Right renal cortex interstitium (tissue), 3 donors: Measurements from ENCODE around the gene TBC1D32. TPM values are rescaled to one million over a fixed set of nuclear protein-coding genes. Genes with fewer than 3 reads are reported as not detected.
"Not testable (repeated sequence)": the region's sequence is repeated elsewhere in the genome, so short reads cannot be mapped to it uniquely, and the experiment has no call there.

Experiments used
- DNase-seq, 3 donors: peaks; one replicate each; pipeline ENCODE4 v3.0.0-alpha.2; 2013; ENCODE audit warnings: low read depth in 3 of 3, low spot score in 2 of 3
- polyA plus RNA-seq, 3 donors: library from polyadenylated mRNA; unstranded; fragments of 120-200 nt; gene quantifications; one replicate each; pipeline ENCODE4 v1.2.1, GENCODE V29; 2013; ENCODE audit not compliant: insufficient read length in 3 of 3

TBC1D32 gene
- polyA plus RNA-seq, 3 donors, result 14.3 to 15.7 (median 14.8) TPM

DNA sequence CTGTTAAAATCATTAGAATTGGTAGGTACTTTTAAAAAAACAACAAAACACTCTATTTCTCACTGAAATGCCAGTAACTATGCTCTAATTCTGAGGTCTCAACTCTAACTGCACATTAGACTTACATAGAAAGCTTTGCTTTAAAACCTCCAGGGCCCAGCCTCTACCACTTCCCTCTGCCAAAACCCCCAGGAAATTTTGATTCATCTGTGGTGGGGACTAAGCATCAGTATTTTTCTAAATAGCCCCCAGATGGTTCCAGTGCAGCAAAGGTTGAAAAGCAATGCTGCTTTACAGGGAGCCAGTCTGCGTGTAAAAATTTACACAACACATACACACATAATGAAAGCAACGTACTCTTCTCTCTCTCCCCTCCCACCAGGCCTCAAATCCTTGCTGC is 3.8 kb downstream of the TBC1D32 start:
- DNase-seq, result no peak

DNA sequence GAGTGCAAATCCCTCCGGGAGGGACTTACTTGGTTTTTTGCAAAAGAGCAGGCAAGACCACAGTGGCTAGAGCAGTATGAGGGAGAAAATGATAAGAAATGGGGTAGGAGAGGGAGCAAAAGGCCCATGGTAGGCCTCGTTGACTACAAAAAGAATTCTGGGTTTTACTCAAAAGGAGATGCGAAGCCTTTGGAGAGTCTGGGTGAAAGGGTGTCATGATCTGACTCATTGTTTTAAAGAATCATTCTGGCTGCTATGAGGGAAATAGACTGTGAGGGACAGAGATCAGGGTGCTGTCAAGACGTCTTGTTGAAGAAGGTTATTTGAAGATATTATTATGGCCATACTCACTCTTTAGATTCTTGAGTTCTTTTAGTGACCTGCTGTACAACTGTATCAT is 13.0 kb downstream of the TBC1D32 start:
- no peak for DNase-seq

DNA sequence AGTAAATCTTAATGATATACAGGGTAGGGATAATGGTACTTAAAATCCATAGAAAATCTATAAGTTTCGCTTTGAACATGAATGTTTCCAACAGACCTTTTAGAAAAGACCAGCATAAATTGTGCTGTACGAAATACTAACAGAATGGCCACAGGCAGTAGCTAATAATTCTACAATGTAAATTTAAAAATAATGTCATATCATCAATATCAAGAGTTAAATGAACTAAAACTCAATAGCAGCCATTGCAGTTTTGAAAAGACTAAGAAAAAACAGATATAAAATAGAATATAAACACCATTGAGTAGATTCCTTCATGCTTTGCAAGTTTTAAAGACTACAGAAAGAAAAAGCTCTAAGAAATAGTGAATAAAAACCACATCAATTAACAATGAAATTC is 14.7 kb downstream of the TBC1D32 start:
- DNase-seq, result no peak

DNA sequence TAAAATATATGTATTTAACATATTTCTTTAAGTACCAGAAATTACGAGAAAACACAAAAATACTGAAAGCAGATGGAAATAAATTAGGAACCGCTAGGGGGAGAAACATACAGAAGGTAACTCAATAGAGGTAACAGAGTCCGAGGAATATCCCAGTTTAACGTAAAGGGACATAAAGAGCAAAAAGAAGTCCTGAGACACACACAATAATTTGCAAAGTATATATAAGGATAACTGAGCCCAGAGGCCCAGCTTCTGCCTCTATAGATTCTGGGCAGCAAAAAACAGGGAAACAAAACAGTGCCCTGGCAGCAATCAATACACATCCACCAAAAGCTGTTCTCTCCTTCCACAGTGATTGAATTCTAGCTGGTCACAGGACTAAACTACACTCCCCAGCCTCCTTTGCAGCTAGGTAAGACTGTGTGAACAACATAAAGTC is 15.1 kb downstream of the TBC1D32 start:
- no peak for DNase-seq

DNA sequence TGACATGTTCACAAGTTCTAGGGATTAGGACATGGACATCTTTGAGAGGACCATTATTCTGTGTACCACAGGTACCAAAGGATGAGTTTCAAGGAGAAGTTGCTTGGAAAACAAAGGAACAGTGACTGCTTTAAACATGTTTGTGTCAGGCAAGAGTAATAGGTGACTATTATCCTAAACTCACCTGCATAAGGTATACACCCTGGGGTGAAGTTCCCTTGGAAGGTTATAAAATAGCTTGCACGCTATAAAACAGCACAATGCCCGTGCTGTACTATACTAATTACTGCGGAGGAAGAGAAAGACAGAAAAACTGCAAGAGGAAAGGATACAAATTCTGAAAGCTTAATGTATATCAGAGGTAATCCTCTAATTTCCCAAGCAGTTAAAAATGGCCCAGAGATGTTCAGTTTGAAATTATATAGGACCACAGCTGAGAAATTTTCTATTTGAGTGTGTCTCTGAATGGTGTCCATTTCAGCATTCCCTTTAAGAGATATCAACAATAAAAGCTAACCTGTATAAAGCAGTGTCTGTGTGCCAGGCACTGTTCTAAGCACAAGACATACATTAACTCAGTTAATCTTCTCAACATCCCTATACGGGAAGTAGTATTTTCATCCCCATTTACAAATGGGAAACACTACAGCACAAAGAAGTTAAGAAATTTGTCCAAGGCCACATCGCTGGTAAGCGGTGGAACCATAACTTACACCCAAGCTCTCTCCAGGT is 19.7 kb downstream of the TBC1D32 start:
- no peak for DNase-seq

DNA sequence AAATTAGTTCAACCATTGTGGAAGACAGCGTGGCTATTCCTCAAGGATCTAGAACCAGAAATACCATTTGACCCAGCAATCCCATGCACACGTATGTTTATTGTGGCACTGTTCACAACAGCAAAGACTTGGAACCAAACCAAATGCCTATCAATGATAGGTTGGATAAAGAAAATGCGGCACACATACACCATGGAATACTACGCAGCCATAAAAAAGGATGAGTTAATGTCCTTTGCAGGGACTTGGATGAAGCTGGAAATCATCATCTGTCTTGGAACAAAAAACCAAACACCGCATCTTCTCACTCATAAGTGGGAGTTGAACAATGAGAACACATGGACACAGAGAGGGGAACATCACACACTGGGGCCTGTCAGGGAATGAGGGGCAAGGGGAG is 22.5 kb downstream of the TBC1D32 start:
- DNase-seq, result not testable (repeated sequence)

DNA sequence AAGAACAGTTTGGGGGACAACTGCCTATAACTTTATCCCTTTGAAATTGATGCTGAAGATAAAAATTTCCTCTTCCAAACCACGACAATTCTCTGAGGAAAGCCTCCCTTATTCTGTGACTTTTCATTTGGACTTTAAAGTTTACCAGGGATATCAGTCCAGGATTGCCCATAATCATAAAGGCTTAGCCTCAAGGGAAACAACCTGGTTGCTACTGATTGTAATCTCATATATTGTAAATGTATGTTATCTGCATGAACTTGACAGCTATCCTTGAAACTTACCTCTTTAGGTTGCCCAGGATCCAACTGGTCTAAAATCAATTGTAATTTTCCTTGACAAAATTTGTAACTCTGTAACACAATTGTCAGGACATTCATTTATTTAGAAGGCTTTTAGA is 23.8 kb downstream of the TBC1D32 start:
- DNase-seq, result no peak

DNA sequence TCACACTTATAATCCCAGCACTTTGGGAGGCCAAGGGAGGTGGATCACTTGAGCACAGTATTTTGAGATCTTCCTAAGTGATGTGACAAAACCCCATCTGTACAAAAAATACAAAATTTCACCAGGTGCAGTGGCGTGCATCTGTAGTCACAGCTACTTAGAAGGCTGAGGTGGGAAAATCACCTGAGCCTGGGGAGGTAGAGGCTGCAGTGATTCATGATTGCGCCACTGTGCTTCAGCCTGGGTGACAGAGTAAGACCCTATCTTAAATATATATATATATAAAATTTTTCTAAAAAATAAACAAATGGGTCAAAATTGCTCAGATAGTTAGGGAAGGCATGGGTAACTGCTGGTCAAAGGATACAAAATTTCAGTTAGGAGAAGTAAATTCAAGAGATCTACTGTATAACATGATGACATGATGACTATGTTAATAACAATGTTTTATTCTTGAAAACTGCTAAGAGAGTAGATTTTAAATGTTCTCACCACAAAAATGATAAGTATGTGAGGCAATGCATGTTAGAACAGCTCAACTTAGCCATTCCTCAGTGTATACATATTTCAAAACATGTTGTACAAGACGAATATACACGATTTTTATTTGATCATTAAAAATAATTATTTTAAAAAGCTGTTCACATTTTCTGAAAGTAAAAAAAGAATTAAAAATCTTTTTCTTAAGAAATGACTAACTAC is 24.4 kb downstream of the TBC1D32 start:
- DNase-seq, result no peak

DNA sequence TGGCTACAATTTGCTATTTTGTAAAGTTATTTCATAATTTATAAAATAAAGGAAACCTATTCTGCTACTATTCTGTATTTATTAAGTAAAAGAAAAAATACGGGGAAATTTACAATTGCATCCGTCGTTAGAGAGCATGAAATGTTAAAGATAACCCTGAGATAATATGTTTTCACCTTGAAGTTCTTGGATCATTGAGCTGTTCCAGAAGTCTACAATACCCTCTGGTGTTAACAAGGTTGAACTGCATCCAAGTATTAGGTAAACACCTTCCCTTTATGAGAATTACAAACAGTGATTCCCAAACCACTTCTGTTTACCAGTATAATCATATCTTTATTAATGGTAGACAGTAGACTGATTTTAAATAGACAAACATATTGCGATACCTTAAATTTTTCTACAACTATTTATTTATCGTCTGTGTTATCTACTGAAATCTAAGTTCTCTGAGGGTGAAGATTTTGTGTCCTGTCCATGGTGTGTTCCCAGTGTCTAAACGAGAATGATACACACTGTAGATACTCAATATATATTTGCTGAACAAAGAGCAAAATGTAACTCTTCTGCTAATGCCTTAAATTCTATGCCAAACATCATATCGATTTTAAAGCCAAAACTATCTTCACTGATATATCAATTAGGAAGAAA is 28.2 kb downstream of the TBC1D32 start:
- no peak for DNase-seq

DNA sequence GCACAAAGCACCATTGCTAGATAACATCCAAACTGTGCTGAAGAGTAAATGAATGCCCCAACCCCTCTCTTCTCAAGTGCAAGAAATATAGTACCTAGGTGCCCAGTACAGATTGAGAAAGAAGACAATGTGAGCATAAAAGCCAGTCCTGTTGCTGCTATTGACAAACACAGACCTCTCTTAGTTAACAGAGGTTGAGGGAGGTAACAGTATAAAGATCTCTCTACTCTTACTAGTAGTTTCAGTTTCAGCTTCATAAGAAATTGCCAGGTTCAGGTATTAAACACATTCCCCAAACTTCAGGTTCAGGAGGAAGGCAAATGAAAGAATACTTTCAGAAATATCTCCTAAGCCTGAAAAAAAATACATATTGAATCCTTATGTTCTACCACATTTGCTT is 31.4 kb downstream of the TBC1D32 start:
- DNase-seq, result no peak

DNA sequence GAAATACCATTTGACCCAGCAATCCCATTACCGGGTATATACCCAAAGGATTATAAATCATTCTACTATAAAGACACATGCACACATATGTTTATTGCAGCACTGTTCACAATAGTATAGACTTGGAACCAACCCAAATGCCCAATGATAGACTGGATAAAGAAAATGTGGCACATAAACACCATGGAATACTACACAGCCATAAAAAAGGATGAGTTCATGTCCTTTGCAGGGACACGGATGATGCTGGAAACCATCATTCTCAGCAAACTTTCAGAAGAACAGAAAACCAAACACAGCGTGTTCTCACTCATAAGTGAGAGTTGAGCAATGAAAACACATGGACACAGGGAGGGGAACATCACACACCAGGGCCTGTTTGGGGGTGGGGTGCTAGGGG is 33.1 kb downstream of the TBC1D32 start:
- not testable (repeated sequence) for DNase-seq

DNA sequence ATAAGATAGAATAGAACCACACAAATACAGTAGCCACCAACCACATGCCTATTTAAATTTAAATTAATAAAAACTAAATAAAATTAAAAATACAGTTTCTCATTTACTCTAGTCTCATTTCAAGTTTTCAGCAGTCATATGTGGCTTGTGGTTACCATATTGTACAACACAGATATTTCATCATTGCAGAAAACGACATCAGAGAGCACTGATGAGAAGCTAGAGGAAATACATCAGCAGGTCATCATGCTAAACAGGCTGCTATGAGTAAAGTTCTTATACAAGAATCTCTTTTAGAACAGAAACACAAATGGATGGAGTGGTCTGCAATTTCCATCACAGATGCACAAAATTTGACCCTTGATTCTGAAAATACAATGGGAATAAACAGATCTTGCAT is 36.6 kb downstream of the TBC1D32 start:
- DNase-seq, result no peak

DNA sequence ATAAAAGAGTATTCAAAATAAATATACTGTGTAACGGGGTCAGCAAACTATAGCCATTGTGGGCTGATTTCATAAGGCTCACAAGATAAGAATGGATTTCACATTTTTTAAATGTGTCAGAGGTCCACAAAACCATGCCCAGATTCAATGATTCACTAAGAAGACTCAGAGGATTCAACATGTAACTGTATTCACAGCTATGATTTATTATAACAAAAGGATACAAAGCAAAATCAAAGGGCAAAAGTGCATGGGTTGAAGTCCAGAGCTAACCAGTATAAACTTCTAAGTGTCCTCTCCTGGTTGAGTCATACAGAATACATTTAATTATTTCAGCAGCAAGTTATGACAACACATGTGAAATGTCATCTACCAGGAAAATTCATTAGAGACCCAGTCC is 49.2 kb downstream of the TBC1D32 start:
- no peak for DNase-seq

DNA sequence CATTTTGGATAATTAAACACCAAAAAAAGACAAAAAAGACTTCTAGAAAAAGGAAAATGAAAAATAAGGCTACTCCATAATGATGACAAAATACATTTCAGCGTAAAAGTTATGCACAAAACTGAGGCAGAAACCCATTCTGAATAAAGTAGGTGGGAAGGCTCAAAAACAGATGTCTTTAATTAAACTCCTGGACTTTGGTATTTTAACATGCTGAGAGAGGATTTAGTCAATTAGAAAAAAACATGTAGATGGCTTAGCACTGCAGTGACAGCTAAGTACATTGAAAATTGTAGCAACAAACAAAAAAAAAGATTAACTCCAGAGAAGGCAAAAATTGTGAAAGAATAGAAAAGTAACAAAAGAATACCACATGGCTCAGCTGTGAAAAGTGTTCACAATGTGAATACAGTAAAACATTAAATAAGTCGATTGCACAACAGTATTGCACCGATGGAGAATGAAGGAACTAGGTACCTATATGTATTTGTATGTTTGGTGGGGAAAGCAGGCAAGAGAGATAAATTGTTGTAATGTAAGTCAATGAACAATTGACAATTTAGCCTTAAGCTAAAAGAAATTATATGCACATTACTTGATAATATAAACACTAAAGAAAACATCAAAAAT is 59.5 kb downstream of the TBC1D32 start:
- DNase-seq, result no peak

DNA sequence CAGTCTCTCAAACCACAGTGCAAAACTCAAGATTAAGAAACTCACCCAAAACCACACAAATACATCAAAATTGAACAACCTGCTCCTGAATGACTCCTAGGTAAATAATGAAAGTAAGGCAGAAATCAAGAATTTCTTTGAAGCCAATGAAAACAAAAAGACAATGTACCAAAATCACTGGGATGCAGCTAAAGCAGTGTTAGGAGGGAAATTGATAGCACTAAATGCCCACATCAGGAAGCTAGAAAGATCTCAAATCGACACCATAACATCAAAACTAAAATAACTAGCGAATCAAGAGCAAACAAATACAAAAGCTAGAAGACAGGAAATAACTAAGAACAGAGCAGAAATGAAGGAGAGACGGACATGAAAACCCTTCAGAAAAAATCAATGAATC is 70.5 kb downstream of the TBC1D32 start:
- no peak for DNase-seq

DNA sequence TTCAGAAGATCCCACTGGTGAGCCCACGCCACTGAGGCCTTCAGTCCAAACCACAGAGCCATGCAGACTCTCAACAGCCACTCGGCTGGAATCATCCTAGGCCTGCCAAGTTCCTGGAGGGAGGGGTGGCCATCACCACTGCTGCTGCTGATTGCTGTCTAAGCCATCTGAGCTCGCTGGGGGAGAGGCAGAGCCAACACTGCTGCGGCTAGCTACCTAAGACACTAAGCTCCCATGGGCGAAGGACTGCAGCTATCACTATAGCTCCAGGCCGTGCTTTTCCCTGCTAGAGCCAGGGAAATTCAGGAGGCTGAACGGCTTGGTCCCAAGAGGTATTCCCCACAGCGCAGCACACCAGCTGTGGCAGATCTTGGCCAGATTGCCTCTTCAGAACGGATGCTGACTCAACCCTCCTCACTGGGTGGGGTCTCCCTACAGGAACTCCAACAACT is 73.6 kb downstream of the TBC1D32 start:
- no peak for DNase-seq

DNA sequence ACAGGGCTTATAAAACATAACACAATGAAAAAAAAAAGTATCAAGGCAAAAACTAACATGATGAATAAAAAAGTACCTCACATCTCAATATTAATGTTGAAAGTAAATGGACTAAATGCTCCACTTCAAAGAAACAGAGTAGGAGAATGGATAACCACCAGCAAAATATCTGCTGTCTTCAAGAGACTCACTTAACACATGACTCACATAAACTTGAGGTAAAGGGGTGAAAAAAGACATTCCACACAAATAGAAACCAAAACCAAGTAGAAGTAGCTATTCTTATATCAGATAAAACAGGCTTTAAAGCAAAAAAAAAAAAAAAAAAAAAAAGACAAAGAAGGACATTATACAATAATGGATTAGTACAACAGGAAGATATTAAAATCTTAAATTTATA is 86.9 kb downstream of the TBC1D32 start:
- no peak for DNase-seq

DNA sequence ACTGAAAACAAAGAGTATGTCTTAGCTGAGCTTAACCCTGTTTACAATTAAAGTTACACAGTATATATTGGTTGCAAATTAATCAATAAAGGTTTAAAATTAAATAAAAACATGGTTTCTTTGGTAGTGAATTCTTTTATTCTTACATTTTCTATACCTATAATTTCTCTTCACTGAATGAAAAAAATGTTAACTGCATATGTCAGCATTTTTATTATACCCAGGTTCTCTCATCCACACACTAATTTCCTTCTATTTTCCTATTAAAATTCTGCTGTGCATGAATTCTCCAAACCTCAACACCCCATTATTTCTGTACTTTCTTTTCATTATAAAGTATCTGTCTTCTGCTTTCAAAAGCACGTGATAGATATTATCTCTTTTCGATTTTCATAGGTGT is 91.9 kb downstream of the TBC1D32 start:
- no peak for DNase-seq

DNA sequence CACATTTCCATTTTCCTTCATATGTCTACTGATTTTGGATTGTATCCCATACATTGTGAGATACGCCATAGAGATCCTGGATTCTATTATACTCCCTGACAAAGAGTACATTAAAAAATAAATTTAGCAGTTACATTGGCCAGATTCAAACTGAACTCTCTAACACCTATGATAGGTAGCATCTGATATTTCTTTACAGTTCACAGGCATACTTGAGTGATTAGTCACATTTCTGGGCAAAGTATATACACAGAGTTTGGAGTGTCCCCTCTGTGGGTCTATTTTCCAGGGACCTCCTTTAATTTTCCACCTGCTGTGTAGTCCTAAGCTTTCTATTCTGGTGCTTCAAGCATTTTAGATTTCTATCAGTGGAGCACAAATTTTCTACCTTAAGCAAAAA is 96.4 kb downstream of the TBC1D32 start:
- no peak for DNase-seq

DNA sequence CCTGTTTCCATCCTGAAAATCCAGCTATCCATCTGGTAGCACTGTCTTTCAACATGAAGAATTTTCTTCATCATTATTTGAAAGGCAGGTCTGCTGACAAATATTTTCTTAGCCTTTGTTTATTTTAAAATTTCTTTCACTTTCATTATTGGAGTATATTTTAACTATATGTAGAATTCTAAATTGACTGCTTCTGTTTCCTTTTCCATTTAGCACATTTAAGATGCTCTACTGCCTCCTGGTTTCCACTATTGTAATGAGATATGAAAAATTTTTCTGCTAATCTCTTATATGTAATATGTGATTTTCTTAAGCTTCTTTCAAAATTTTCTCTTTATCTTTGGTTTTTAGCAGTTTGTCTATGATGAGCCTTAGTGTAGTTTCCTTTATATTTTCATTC is 97.3 kb downstream of the TBC1D32 start:
- no peak for DNase-seq

DNA sequence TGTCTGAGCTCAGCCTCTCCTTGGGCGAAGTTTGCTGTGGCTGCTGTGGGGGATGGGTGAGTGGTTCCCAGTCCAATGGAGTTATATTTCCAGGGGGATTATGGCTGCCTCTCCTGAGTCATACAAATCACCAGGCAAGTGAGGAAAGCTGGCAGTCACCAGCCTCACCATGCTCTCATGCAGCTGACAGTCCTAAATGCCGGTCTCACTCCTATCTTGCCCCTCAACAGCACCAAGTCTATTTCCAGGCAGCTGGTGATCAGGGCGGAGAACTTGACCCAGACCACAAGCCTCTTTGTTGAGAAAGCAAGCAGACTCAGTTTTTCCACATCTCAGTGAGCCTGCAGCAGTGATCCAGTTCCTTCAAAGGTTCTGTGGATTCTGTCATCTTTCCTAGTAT is 98.9 kb downstream of the TBC1D32 start:
- DNase-seq, result no peak
